ENCODE data around the gene EMILIN2. TPM values are rescaled to one million over a fixed set of nuclear protein-coding genes. Genes with fewer than 3 reads are reported as not detected.

Gene EMILIN2
- total RNA-seq, 1 experiment from 2014 or later: 11.7 TPM

DNA sequence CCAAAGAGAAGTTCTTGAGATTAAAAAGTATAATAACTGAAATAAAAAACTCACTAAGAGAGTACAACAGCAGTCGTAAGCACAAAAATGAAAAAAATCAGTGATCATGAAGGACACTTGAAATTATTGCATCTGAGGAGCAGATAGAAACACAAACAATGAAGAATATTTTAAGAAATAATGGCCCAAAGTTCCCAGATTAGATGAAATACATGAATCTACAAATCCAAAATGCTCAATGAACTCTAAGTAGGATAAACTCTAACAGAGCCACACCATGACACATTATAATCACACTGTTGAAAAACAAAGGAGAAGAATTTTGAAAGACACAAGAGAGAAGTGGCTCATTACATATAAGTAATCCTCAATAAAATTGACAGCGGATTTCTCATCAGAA is 31.9 kb upstream of the EMILIN2 start:
- H3K36me3 Mint-ChIP-seq: peaks cover 20% of the 10 kb centered on the region
- H3K4me1 Mint-ChIP-seq: peaks cover 16% of the 10 kb centered on the region
- H3K9me3 Mint-ChIP-seq: peaks cover 61% of the 10 kb centered on the region
- ATAC-seq (no peak), DNase-seq (ENCODE audit: low spot score) (no peak)
- H3K27ac Mint-ChIP-seq: no peak overlapping the region
- ChIA-PET POLR2A (no interaction called here), CTCF (no interaction called here)
- peaks cover 7% of the 10 kb centered on the region for H3K27me3 Mint-ChIP-seq (ENCODE audit: low read depth)
- H3K4me3 Mint-ChIP-seq: no peak overlapping the region
- TF ChIP-seq, protein P1, sequence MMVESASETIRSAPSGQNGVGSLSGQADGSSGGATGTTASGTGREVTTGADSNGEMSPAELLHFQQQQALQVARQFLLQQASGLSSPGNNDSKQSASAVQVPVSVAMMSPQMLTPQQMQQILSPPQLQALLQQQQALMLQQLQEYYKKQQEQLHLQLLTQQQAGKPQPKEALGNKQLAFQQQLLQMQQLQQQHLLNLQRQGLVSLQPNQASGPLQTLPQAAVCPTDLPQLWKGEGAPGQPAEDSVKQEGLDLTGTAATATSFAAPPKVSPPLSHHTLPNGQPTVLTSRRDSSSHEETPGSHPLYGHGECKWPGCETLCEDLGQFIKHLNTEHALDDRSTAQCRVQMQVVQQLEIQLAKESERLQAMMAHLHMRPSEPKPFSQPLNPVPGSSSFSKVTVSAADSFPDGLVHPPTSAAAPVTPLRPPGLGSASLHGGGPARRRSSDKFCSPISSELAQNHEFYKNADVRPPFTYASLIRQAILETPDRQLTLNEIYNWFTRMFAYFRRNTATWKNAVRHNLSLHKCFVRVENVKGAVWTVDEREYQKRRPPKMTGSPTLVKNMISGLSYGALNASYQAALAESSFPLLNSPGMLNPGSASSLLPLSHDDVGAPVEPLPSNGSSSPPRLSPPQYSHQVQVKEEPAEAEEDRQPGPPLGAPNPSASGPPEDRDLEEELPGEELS (CRISPR knock-in tag; IDR thresholded peaks at IDR 0.05): no peak
- TF ChIP-seq GRHL2 (CRISPR knock-in tag; IDR thresholded peaks at IDR 0.05; ENCODE audit: insufficient replicate concordance, severe bottlenecking): no peak
- TF ChIP-seq, protein P2, sequence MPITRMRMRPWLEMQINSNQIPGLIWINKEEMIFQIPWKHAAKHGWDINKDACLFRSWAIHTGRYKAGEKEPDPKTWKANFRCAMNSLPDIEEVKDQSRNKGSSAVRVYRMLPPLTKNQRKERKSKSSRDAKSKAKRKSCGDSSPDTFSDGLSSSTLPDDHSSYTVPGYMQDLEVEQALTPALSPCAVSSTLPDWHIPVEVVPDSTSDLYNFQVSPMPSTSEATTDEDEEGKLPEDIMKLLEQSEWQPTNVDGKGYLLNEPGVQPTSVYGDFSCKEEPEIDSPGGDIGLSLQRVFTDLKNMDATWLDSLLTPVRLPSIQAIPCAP (CRISPR knock-in tag; IDR thresholded peaks at IDR 0.05): no peak
- TF ChIP-seq CREB1 (CRISPR knock-in tag; IDR thresholded peaks at IDR 0.05): no peak
- no peak for TF ChIP-seq ZNF396 (CRISPR knock-in tag; IDR thresholded peaks at IDR 0.05; ENCODE audit: borderline replicate concordance)
- no peak for TF ChIP-seq HMGA2 (CRISPR knock-in tag; IDR thresholded peaks at IDR 0.05)
- TF ChIP-seq NR2C2 (CRISPR knock-in tag; IDR thresholded peaks at IDR 0.05): no peak
- TF ChIP-seq NR1H2 (CRISPR knock-in tag; IDR thresholded peaks at IDR 0.05): no peak
- TF ChIP-seq, protein P3, sequence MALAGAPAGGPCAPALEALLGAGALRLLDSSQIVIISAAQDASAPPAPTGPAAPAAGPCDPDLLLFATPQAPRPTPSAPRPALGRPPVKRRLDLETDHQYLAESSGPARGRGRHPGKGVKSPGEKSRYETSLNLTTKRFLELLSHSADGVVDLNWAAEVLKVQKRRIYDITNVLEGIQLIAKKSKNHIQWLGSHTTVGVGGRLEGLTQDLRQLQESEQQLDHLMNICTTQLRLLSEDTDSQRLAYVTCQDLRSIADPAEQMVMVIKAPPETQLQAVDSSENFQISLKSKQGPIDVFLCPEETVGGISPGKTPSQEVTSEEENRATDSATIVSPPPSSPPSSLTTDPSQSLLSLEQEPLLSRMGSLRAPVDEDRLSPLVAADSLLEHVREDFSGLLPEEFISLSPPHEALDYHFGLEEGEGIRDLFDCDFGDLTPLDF (CRISPR knock-in tag; IDR thresholded peaks at IDR 0.05): no peak
- TF ChIP-seq, protein P4, sequence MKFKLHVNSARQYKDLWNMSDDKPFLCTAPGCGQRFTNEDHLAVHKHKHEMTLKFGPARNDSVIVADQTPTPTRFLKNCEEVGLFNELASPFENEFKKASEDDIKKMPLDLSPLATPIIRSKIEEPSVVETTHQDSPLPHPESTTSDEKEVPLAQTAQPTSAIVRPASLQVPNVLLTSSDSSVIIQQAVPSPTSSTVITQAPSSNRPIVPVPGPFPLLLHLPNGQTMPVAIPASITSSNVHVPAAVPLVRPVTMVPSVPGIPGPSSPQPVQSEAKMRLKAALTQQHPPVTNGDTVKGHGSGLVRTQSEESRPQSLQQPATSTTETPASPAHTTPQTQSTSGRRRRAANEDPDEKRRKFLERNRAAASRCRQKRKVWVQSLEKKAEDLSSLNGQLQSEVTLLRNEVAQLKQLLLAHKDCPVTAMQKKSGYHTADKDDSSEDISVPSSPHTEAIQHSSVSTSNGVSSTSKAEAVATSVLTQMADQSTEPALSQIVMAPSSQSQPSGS (CRISPR knock-in tag; IDR thresholded peaks at IDR 0.05; ENCODE audit: borderline replicate concordance, low read depth): no peak
- TF ChIP-seq TCF7 (CRISPR knock-in tag; IDR thresholded peaks at IDR 0.05; ENCODE audit: low read depth): no peak
- TF ChIP-seq, protein P5, sequence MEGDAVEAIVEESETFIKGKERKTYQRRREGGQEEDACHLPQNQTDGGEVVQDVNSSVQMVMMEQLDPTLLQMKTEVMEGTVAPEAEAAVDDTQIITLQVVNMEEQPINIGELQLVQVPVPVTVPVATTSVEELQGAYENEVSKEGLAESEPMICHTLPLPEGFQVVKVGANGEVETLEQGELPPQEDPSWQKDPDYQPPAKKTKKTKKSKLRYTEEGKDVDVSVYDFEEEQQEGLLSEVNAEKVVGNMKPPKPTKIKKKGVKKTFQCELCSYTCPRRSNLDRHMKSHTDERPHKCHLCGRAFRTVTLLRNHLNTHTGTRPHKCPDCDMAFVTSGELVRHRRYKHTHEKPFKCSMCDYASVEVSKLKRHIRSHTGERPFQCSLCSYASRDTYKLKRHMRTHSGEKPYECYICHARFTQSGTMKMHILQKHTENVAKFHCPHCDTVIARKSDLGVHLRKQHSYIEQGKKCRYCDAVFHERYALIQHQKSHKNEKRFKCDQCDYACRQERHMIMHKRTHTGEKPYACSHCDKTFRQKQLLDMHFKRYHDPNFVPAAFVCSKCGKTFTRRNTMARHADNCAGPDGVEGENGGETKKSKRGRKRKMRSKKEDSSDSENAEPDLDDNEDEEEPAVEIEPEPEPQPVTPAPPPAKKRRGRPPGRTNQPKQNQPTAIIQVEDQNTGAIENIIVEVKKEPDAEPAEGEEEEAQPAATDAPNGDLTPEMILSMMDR (IDR thresholded peaks at IDR 0.05): no peak
- TF ChIP-seq, protein P6, sequence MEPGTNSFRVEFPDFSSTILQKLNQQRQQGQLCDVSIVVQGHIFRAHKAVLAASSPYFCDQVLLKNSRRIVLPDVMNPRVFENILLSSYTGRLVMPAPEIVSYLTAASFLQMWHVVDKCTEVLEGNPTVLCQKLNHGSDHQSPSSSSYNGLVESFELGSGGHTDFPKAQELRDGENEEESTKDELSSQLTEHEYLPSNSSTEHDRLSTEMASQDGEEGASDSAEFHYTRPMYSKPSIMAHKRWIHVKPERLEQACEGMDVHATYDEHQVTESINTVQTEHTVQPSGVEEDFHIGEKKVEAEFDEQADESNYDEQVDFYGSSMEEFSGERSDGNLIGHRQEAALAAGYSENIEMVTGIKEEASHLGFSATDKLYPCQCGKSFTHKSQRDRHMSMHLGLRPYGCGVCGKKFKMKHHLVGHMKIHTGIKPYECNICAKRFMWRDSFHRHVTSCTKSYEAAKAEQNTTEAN (CRISPR knock-in tag; IDR thresholded peaks at IDR 0.05): no peak
- no peak for TF ChIP-seq MXD4 (CRISPR knock-in tag; IDR thresholded peaks at IDR 0.05; ENCODE audit: borderline replicate concordance)
- no peak for TF ChIP-seq ZNF232 (CRISPR knock-in tag; IDR thresholded peaks at IDR 0.05)
- TF ChIP-seq, protein P7, sequence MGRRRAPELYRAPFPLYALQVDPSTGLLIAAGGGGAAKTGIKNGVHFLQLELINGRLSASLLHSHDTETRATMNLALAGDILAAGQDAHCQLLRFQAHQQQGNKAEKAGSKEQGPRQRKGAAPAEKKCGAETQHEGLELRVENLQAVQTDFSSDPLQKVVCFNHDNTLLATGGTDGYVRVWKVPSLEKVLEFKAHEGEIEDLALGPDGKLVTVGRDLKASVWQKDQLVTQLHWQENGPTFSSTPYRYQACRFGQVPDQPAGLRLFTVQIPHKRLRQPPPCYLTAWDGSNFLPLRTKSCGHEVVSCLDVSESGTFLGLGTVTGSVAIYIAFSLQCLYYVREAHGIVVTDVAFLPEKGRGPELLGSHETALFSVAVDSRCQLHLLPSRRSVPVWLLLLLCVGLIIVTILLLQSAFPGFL (CRISPR knock-in tag; IDR thresholded peaks at IDR 0.05; ENCODE audit: borderline replicate concordance): no peak
- TF ChIP-seq SMAD4 (CRISPR knock-in tag; IDR thresholded peaks at IDR 0.05): no peak
- TF ChIP-seq NFE2L1 (CRISPR knock-in tag; IDR thresholded peaks at IDR 0.05): no peak
- TF ChIP-seq, protein P8, sequence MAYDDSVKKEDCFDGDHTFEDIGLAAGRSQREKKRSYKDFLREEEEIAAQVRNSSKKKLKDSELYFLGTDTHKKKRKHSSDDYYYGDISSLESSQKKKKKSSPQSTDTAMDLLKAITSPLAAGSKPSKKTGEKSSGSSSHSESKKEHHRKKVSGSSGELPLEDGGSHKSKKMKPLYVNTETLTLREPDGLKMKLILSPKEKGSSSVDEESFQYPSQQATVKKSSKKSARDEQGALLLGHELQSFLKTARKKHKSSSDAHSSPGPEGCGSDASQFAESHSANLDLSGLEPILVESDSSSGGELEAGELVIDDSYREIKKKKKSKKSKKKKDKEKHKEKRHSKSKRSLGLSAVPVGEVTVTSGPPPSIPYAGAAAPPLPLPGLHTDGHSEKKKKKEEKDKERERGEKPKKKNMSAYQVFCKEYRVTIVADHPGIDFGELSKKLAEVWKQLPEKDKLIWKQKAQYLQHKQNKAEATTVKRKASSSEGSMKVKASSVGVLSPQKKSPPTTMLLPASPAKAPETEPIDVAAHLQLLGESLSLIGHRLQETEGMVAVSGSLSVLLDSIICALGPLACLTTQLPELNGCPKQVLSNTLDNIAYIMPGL (CRISPR knock-in tag; IDR thresholded peaks at IDR 0.05): no peak
- TF ChIP-seq ESRRA (CRISPR knock-in tag; IDR thresholded peaks at IDR 0.05; ENCODE audit: borderline replicate concordance): no peak

Measured in WTC11 (cell line).